Muscle layer of colon (tissue), 2 donors: ENCODE results near the gene MREG.
"Not testable (repeated sequence)": the region's sequence is repeated elsewhere in the genome, so short reads cannot be mapped to it uniquely, and the experiment has no call there.

ENCODE experiments used
- H3K27ac ChIP-seq: one replicate; pipeline ENCODE4 v1.7.0; 2013; ENCODE audit warnings: low read depth, mild to moderate bottlenecking, low read length, moderate library complexity
- H3K27me3 ChIP-seq, 2 donors: one replicate each; pipeline ENCODE4 v1.7.0; 2013; ENCODE audit warnings: low read length in 2 of 2, mild to moderate bottlenecking in 2 of 2; ENCODE audit not compliant: insufficient read depth in 2 of 2, control insufficient read depth in 1 of 2
- H3K36me3 ChIP-seq: one replicate; pipeline ENCODE4 v1.7.0; 2013; ENCODE audit warnings: mild to moderate bottlenecking, low read length; ENCODE audit not compliant: insufficient read depth
- H3K4me1 ChIP-seq: one replicate; pipeline ENCODE4 v1.7.0; 2013; ENCODE audit warnings: mild to moderate bottlenecking, low read length; ENCODE audit not compliant: insufficient read depth
- H3K4me3 ChIP-seq, 2 donors: one replicate each; pipeline ENCODE4 v1.7.0; 2013; ENCODE audit warnings: low read length in 2 of 2, low read depth in 1 of 2, mild to moderate bottlenecking in 1 of 2, moderate library complexity in 1 of 2
- H3K9ac ChIP-seq: one replicate; pipeline ENCODE4 v1.7.0; 2013; ENCODE audit warnings: low read length
- H3K9me3 ChIP-seq: one replicate; pipeline ENCODE4 v1.7.0; 2013; ENCODE audit warnings: mild to moderate bottlenecking, low read length
- donor health status: abdominal sarcoma.
- donor health status: Adenocarcinoma of cecum.

The MREG gene

GRCh38 chr2:216017365-216017764, 4.0 kb upstream of the MREG start:
- H3K36me3 ChIP-seq: no peaks in the 10 kb centered on the region
- H3K4me1 ChIP-seq: peaks cover 5% of the 10 kb centered on the region
- no peaks in the 10 kb centered on the region for H3K9me3 ChIP-seq
- H3K4me3 ChIP-seq: no peak overlapping the region
- no peak overlapping the region for H3K27ac ChIP-seq
- no peaks in the 10 kb centered on the region for H3K27me3 ChIP-seq
- no peak overlapping the region for H3K9ac ChIP-seq

GRCh38 chr2:216016581-216016980, 3.2 kb upstream of the MREG start:
- Histone ChIP-seq H3K4me1 (peaks cover 5% of the 10 kb centered on the region), H3K9me3 (no peaks in the 10 kb centered on the region), H3K27ac (no peak overlapping the region), H3K27me3 (no peaks in the 10 kb centered on the region), H3K36me3 (no peaks in the 10 kb centered on the region), H3K4me3 (no peak overlapping the region), H3K9ac (no peak overlapping the region)

- no peaks in the 10 kb centered on the region for H3K36me3 ChIP-seq
- H3K27ac ChIP-seq: no peak overlapping the region
- no peaks in the 10 kb centered on the region for H3K9me3 ChIP-seq
- no peaks in the 10 kb centered on the region for H3K27me3 ChIP-seq
- no peak overlapping the region for H3K4me3 ChIP-seq
- H3K9ac ChIP-seq: no peak overlapping the region
- peaks cover 5% of the 10 kb centered on the region for H3K4me1 ChIP-seq
Measured at GRCh38 chr2:216015722-216016464, 2.5 kb upstream of the MREG start.

GRCh38 chr2:216014986-216015385, 1.6 kb upstream of the MREG start:
- H3K4me1 ChIP-seq: peaks cover 5% of the 10 kb centered on the region
- H3K27ac ChIP-seq: no peak overlapping the region
- no peaks in the 10 kb centered on the region for H3K27me3 ChIP-seq
- no peaks in the 10 kb centered on the region for H3K36me3 ChIP-seq
- no peak overlapping the region for H3K4me3 ChIP-seq
- no peak overlapping the region for H3K9ac ChIP-seq
- H3K9me3 ChIP-seq: no peaks in the 10 kb centered on the region

GRCh38 chr2:216014006-216014405, 655 bp upstream of the MREG start:
- Histone ChIP-seq H3K36me3 (no peaks in the 10 kb centered on the region), H3K27me3 (no peaks in the 10 kb centered on the region), H3K4me1 (peaks cover 5% of the 10 kb centered on the region), H3K9me3 (no peaks in the 10 kb centered on the region), H3K4me3 (no peak overlapping the region), H3K9ac (no peak overlapping the region), H3K27ac (no peak overlapping the region)

GRCh38 chr2:216012830-216013079, 596 bp downstream of the MREG start:
- H3K27ac ChIP-seq: no peak overlapping the region
- no peaks in the 10 kb centered on the region for H3K36me3 ChIP-seq
- no peak overlapping the region for H3K9ac ChIP-seq
- peak overlapping the region; percentile 50 to 59 for H3K4me3 ChIP-seq
- no peaks in the 10 kb centered on the region for H3K27me3 ChIP-seq
- H3K4me1 ChIP-seq: peaks cover 5% of the 10 kb centered on the region
- H3K9me3 ChIP-seq: no peaks in the 10 kb centered on the region

- Histone ChIP-seq H3K36me3 (no peaks in the 10 kb centered on the region), H3K4me3 (no peak overlapping the region), H3K9ac (no peak overlapping the region), H3K4me1 (peaks cover 5% of the 10 kb centered on the region), H3K27ac (no peak overlapping the region), H3K9me3 (no peaks in the 10 kb centered on the region), H3K27me3 (no peaks in the 10 kb centered on the region)
Measured at GRCh38 chr2:216012133-216012829, 1.1 kb downstream of the MREG start.

GRCh38 chr2:216009215-216009614, 4.1 kb downstream of the MREG start:
- H3K27ac ChIP-seq, H3K36me3 ChIP-seq, H3K9me3 ChIP-seq, H3K4me3 ChIP-seq, H3K4me1 ChIP-seq, H3K27me3 ChIP-seq, H3K9ac ChIP-seq: not testable (repeated sequence)

GRCh38 chr2:216008387-216008786, 5.0 kb downstream of the MREG start:
- Histone ChIP-seq H3K27me3 (no peaks in the 10 kb centered on the region), H3K9me3 (no peaks in the 10 kb centered on the region), H3K4me1 (peaks cover 5% of the 10 kb centered on the region), H3K4me3 (no peak overlapping the region), H3K27ac (no peak overlapping the region), H3K9ac (no peak overlapping the region), H3K36me3 (no peaks in the 10 kb centered on the region)

- Histone ChIP-seq H3K27me3 (no peaks in the 10 kb centered on the region), H3K9ac (no peak overlapping the region), H3K4me3 (no peak overlapping the region), H3K36me3 (no peaks in the 10 kb centered on the region), H3K9me3 (no peaks in the 10 kb centered on the region), H3K4me1 (no peaks in the 10 kb centered on the region), H3K27ac (no peak overlapping the region)
Measured at GRCh38 chr2:216006164-216006663, 7.1 kb downstream of the MREG start.

GRCh38 chr2:216004697-216005283, 8.6 kb downstream of the MREG start:
- no peaks in the 10 kb centered on the region for H3K9me3 ChIP-seq
- no peak overlapping the region for H3K27ac ChIP-seq
- no peaks in the 10 kb centered on the region for H3K27me3 ChIP-seq
- H3K9ac ChIP-seq: no peak overlapping the region
- H3K36me3 ChIP-seq: no peaks in the 10 kb centered on the region
- H3K4me3 ChIP-seq: no peak overlapping the region
- H3K4me1 ChIP-seq: no peaks in the 10 kb centered on the region
